Ishikawa (cell line): ENCODE results near the gene IRAK2.
A peak's percentile ranks its signal among the peaks of the same experiment; 100 is the strongest.

Source experiments
- CEBPB ChIP-seq: IDR thresholded peaks from 2 replicates; pipeline ENCODE4 v1.6.1; 2012
- CREB1 ChIP-seq: IDR thresholded peaks from 2 replicates; pipeline ENCODE4 v1.6.1; 2012; ENCODE audit warnings: low read depth
- EGR1 ChIP-seq: IDR thresholded peaks from 2 replicates; pipeline ENCODE4 v1.6.1; 2012
- EP300 ChIP-seq: IDR thresholded peaks from 2 replicates; pipeline ENCODE4 v1.6.1; 2012; ENCODE audit warnings: borderline replicate concordance
- FOXM1 ChIP-seq: IDR thresholded peaks from 2 replicates; pipeline ENCODE4 v1.6.1; 2012; ENCODE audit warnings: low read depth, borderline replicate concordance
- MAX ChIP-seq: IDR thresholded peaks from 2 replicates; pipeline ENCODE4 v1.6.1; 2012
- NFIC ChIP-seq: IDR thresholded peaks from 2 replicates; pipeline ENCODE4 v1.6.1; 2012
- RAD21 ChIP-seq: IDR thresholded peaks from 2 replicates; pipeline ENCODE4 v1.6.1; 2012; ENCODE audit warnings: low read depth
- REST ChIP-seq: IDR thresholded peaks from 2 replicates; pipeline ENCODE4 v1.6.1; 2012; ENCODE audit warnings: low read depth, mild to moderate bottlenecking
- TAF1 ChIP-seq: IDR thresholded peaks from 2 replicates; pipeline ENCODE4 v1.6.1; 2012; ENCODE audit warnings: low read depth, mild to moderate bottlenecking
- TCF12 ChIP-seq: IDR thresholded peaks from 2 replicates; pipeline ENCODE4 v1.6.1; 2012; ENCODE audit warnings: low read depth
- TEAD4 ChIP-seq: IDR thresholded peaks from 2 replicates; pipeline ENCODE4 v1.6.1; 2012
- USF1 ChIP-seq: IDR thresholded peaks from 2 replicates; pipeline ENCODE4 v1.6.1; 2012
- YY1 ChIP-seq: IDR thresholded peaks from 2 replicates; pipeline ENCODE4 v1.6.1; 2012; ENCODE audit warnings: low read depth
- ZBTB7A ChIP-seq: IDR thresholded peaks from 2 replicates; pipeline ENCODE4 v1.6.1; 2012; ENCODE audit warnings: low read depth

The IRAK2 gene

GRCh38 chr3:10215578-10216368, 51.1 kb downstream of the IRAK2 start:
- no peak for TF ChIP-seq USF1
- TF ChIP-seq TCF12 = no peak
- TF ChIP-seq TEAD4 = no peak
- no peak for TF ChIP-seq YY1
- TF ChIP-seq NFIC = no peak
- no peak for TF ChIP-seq RAD21

- no peak for TF ChIP-seq ZBTB7A
These were observed 52.6 kb downstream of the IRAK2 start for GRCh38 chr3:10217359-10217758.

- no peak for TF ChIP-seq TCF12
These were observed 55.0 kb downstream of the IRAK2 start for GRCh38 chr3:10219737-10220136.

GRCh38 chr3:10223676-10224639, 59.2 kb downstream of the IRAK2 start:
- TF ChIP-seq YY1 = no peak
- no peak for TF ChIP-seq CEBPB
- no peak for TF ChIP-seq USF1
- no peak for TF ChIP-seq CREB1
- TF ChIP-seq TEAD4 = no peak
- no peak for TF ChIP-seq EGR1
- no peak for TF ChIP-seq TAF1
- TF ChIP-seq TCF12 = no peak
- TF ChIP-seq REST = no peak
- no peak for TF ChIP-seq ZBTB7A
- no peak for TF ChIP-seq FOXM1
- TF ChIP-seq MAX = no peak

GRCh38 chr3:10224794-10225665, 60.3 kb downstream of the IRAK2 start:
- no peak for TF ChIP-seq TCF12
- no peak for TF ChIP-seq CEBPB
- TF ChIP-seq NFIC = peak; percentile 98
- TF ChIP-seq TAF1 = no peak
- TF ChIP-seq RAD21 = peak; percentile 94
- TF ChIP-seq EP300 = no peak

GRCh38 chr3:10226293-10226692, 61.6 kb downstream of the IRAK2 start:
- no peak for TF ChIP-seq TCF12
- no peak for TF ChIP-seq CEBPB
- no peak for TF ChIP-seq REST
- no peak for TF ChIP-seq MAX
- TF ChIP-seq YY1 = no peak
- TF ChIP-seq EP300 = no peak
